Ishikawa (cell line): ENCODE results near the gene AADACL4.

ENCODE experiments used
- CEBPB ChIP-seq: IDR thresholded peaks from 2 replicates; pipeline ENCODE4 v1.6.1; 2012
- EGR1 ChIP-seq: IDR thresholded peaks from 2 replicates; pipeline ENCODE4 v1.6.1; 2012
- RAD21 ChIP-seq: IDR thresholded peaks from 2 replicates; pipeline ENCODE4 v1.6.1; 2012; ENCODE audit warnings: low read depth
- TEAD4 ChIP-seq: IDR thresholded peaks from 2 replicates; pipeline ENCODE4 v1.6.1; 2012
- YY1 ChIP-seq: IDR thresholded peaks from 2 replicates; pipeline ENCODE4 v1.6.1; 2012; ENCODE audit warnings: low read depth
- TF ChIP-seq, protein P1 (sequence below): IDR thresholded peaks from 2 replicates; pipeline ENCODE4 v1.6.1; 2012

DNA sequence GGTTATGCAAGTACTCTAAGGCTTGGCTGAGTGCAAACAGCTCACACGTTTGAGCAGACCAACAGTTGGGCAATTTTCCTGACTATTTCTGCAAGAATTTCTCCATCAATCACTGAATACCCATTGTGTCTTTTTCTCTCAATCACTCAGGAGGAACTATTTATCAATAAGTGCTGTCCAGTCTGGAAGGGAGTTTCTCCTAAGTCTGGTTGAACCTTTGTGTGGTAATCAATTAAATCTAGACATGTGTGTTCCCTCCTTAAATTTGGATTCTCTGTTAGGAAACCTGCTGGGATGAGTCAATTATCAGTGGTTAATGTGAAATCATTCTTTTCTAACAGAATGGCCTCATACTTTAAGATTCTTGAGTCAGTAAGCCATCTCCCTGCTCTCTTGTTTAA is 65.2 kb downstream of the AADACL4 start:
- TF ChIP-seq RAD21 = no peak
- TF ChIP-seq, protein P1, sequence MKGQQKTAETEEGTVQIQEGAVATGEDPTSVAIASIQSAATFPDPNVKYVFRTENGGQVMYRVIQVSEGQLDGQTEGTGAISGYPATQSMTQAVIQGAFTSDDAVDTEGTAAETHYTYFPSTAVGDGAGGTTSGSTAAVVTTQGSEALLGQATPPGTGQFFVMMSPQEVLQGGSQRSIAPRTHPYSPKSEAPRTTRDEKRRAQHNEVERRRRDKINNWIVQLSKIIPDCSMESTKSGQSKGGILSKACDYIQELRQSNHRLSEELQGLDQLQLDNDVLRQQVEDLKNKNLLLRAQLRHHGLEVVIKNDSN = no peak
- TF ChIP-seq CEBPB = no peak
- TF ChIP-seq YY1 = no peak
- no peak for TF ChIP-seq TEAD4
- TF ChIP-seq EGR1 = no peak
